Measurements from ENCODE around the gene GABRR2.

GABRR2 gene

DNA sequence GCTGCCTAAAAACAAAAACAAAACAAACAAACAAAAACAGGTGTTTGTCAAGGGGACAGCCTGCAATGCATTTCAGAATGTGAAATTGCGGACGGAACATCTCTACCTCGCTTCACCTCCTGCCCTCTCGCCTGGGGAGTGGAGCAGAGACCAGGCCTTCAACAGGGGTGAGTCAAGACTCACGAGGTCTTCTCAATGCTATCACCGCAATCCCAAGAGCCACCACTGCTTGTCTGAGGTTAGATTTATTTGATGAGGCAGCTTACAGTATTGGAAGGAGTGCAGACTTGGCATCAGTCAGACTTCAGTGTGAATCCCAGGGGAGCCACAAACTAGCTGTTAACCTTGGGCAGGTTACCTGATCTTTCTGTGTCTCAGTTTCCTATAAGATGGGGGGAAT lies 105.6 kb downstream of the GABRR2 start:
- Histone ChIP-seq H3K36me3 (replicated peaks; ENCODE audit: insufficient read depth, low read length) (no peaks in the 10 kb centered on the region), H3K4me2 (ENCODE audit: low read depth, low read length) (no peak overlapping the region), H3K27ac (ENCODE audit: low read length) (no peak overlapping the region), H3K9me3 (replicated peaks; ENCODE audit: insufficient read depth, low read length) (no peaks in the 10 kb centered on the region), H3K9me2 (replicated peaks; ENCODE audit: insufficient read depth, low read length) (no peaks in the 10 kb centered on the region), H3K9ac (ENCODE audit: low read length) (no peak overlapping the region), H3F3A (ENCODE audit: insufficient read depth, low read length) (no peaks in the 10 kb centered on the region), H2AFZ (ENCODE audit: low read length) (no peak overlapping the region), H3K4me3 (ENCODE audit: low read length) (no peak overlapping the region), H4K20me1 (ENCODE audit: insufficient read depth, low read length) (no peaks in the 10 kb centered on the region), H3K79me2 (ENCODE audit: low read length) (no peaks in the 10 kb centered on the region), H3K4me1 (ENCODE audit: low read length) (peaks cover 16% of the 10 kb centered on the region), H3K27me3 (replicated peaks; ENCODE audit: insufficient read depth, low read length) (no peaks in the 10 kb centered on the region)
- no peak for DNase-seq
- TF ChIP-seq EZH2 (optimal IDR thresholded peaks at IDR 0.05; ENCODE audit: low read depth, low read length) = no peak
- TF ChIP-seq, protein P1, sequence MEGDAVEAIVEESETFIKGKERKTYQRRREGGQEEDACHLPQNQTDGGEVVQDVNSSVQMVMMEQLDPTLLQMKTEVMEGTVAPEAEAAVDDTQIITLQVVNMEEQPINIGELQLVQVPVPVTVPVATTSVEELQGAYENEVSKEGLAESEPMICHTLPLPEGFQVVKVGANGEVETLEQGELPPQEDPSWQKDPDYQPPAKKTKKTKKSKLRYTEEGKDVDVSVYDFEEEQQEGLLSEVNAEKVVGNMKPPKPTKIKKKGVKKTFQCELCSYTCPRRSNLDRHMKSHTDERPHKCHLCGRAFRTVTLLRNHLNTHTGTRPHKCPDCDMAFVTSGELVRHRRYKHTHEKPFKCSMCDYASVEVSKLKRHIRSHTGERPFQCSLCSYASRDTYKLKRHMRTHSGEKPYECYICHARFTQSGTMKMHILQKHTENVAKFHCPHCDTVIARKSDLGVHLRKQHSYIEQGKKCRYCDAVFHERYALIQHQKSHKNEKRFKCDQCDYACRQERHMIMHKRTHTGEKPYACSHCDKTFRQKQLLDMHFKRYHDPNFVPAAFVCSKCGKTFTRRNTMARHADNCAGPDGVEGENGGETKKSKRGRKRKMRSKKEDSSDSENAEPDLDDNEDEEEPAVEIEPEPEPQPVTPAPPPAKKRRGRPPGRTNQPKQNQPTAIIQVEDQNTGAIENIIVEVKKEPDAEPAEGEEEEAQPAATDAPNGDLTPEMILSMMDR (IDR thresholded peaks at IDR 0.05; ENCODE audit: low read length) = no peak
- no peak for TF ChIP-seq EZH2phosphoT487 (IDR thresholded peaks at IDR 0.05; ENCODE audit: low read length)

DNA sequence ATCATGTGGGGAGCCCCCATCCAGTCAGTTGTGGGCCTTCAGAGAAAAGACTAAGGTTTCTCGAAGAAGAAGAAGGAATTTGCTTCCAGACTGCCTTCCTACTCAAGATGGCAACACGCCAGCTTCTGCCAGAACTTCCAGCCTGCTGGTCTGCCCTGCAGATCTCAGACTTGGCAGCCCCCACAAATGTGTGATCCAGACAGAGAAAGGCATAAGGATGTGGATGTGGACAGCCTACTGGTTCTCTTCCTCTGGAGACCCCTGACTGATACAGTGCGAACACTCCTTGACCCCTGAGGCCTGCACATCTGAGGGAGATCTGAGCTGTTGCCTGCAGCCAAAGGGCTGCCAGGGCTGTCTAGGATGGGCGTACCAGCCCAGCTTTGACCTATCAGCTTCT lies 106.5 kb downstream of the GABRR2 start:
- Histone ChIP-seq H3K4me1 (ENCODE audit: low read length) (peaks cover 11% of the 10 kb centered on the region; the same call in 1 of the 2 replicates), H3K79me2 (ENCODE audit: low read length) (no peaks in the 10 kb centered on the region), H3K9me3 (replicated peaks; ENCODE audit: insufficient read depth, low read length) (no peaks in the 10 kb centered on the region), H2AFZ (ENCODE audit: low read length) (no peak overlapping the region), H4K20me1 (ENCODE audit: insufficient read depth, low read length) (no peaks in the 10 kb centered on the region), H3K27me3 (replicated peaks; ENCODE audit: insufficient read depth, low read length) (no peaks in the 10 kb centered on the region), H3K27ac (ENCODE audit: low read length) (no peak overlapping the region), H3K4me2 (ENCODE audit: low read depth, low read length) (no peak overlapping the region), H3K4me3 (ENCODE audit: low read length) (no peak overlapping the region), H3K36me3 (replicated peaks; ENCODE audit: insufficient read depth, low read length) (no peaks in the 10 kb centered on the region), H3F3A (ENCODE audit: insufficient read depth, low read length) (no peaks in the 10 kb centered on the region), H3K9ac (ENCODE audit: low read length) (no peak overlapping the region), H3K9me2 (replicated peaks; ENCODE audit: insufficient read depth, low read length) (no peaks in the 10 kb centered on the region)
- DNase-seq = no peak
- TF ChIP-seq EZH2phosphoT487 (IDR thresholded peaks at IDR 0.05; ENCODE audit: low read length) (no peak), EZH2 (optimal IDR thresholded peaks at IDR 0.05; ENCODE audit: low read depth, low read length) (no peak)
- TF ChIP-seq, protein P1 (IDR thresholded peaks at IDR 0.05; ENCODE audit: low read length) = no peak
